Prostate gland (tissue), 2 donors: ENCODE results near the gene ASS1. TPM values are rescaled to one million over a fixed set of nuclear protein-coding genes. Genes with fewer than 3 reads are reported as not detected.

Source experiments
- DNase-seq: peaks from one replicate; pipeline ENCODE4 v3.0.0-alpha.2; 2019; ENCODE audit warnings: low spot score
- H3K27ac ChIP-seq, 2 donors: fragments of 200-600 bp; sonication (generic); 2 replicates each; pipeline ENCODE4 v1.5.1; 2017 to 2019
- H3K27me3 ChIP-seq: fragments of 200-600 bp; sonication (generic); replicated peaks from 2 replicates; pipeline ENCODE4 v1.5.1; 2019; ENCODE audit not compliant: insufficient read depth
- H3K36me3 ChIP-seq, 2 donors: fragments of 200-600 bp; sonication (generic); 1 replicate in 1 of 2; 2 replicates in 1 of 2; pipeline versions ENCODE4 v1.5.1 to v1.8.1; 2017 to 2019
- H3K4me1 ChIP-seq: fragments of 200-600 bp; sonication (generic); replicated peaks from 2 replicates; pipeline ENCODE4 v1.5.1; 2019
- H3K4me3 ChIP-seq, 2 donors: fragments of 200-600 bp; sonication (generic); 2 replicates each; pipeline ENCODE4 v1.5.1; 2017 to 2019
- H3K9me3 ChIP-seq: fragments of 200-600 bp; sonication (generic); 2 replicates; pipeline ENCODE4 v1.5.1; 2017
- CTCF ChIP-seq, 4 experiments: fragments of 200-600 bp in 2 of 4; fragments of 450-650 bp in 2 of 4; sonication (generic) in 2 of 4; IDR thresholded peaks; 1 replicate in 3 of 4; 2 replicates in 1 of 4; pipeline ENCODE4 v1.5.1; 2016 to 2019; ENCODE audit warnings: antibody characterized with exemption in 4 of 4, mild to moderate bottlenecking in 2 of 4, moderate library complexity in 2 of 4
- POLR2A ChIP-seq: fragments of 450-650 bp; IDR thresholded peaks from one replicate; pipeline ENCODE4 v1.6.1; 2016; ENCODE audit warnings: antibody characterized with exemption, mild to moderate bottlenecking
- POLR2AphosphoS5 ChIP-seq: sonication (generic); formaldehyde crosslinking; IDR thresholded peaks from one replicate; pipeline ENCODE4 v1.6.1; 2017; ENCODE audit warnings: antibody characterized with exemption
- WGBS: methylation state at CpG from one replicate; pipeline ENCODE4 v1.1.5; 2018; 5-methylcytosine and 5-hydroxymethylcytosine counted together
- intact Hi-C: fragments of 100-400 bp; cut with DNase I; formaldehyde crosslinking; loops from one replicate; pipeline ENCODE4 v1.14.2; 2022
- total RNA-seq, 2 donors: library from RNA; depleted of rRNA; stranded (reverse); fragments of >200 nt; gene quantifications; one replicate each; pipeline ENCODE4 v1.1.0, GENCODE V29; 2016

The ASS1 gene
- total RNA-seq, 2 donors from 2014 or later: 59.4 to 228 TPM

- Histone ChIP-seq H3K27ac (no peak overlapping the region), H3K4me3 (no peak overlapping the region), H3K9me3 (no peaks in the 10 kb centered on the region), H3K27me3 (peaks cover 4% of the 10 kb centered on the region), H3K36me3 (no peaks in the 10 kb centered on the region), H3K4me1 (peaks cover 3% of the 10 kb centered on the region)
- 95% methylated on average over 22 of the region's 22 CpGs for WGBS
- DNase-seq: no peak
- no peak for TF ChIP-seq POLR2AphosphoS5
- no peak for TF ChIP-seq CTCF (IDR thresholded peaks at IDR 0.05)
- no peak for TF ChIP-seq POLR2A
- intact Hi-C loops: no loop called here
Measured at GRCh38 chr9:130430734-130431535, 13.8 kb upstream of the ASS1 start.

GRCh38 chr9:130431536-130432303, 13.0 kb upstream of the ASS1 start:
- no peaks in the 10 kb centered on the region for H3K36me3 ChIP-seq
- no peak for DNase-seq
- H3K9me3 ChIP-seq: no peaks in the 10 kb centered on the region
- WGBS: 93% methylated on average over 17 of the region's 17 CpGs
- H3K27ac ChIP-seq: no peak overlapping the region
- no peak overlapping the region for H3K4me3 ChIP-seq
- H3K27me3 ChIP-seq: peaks cover 4% of the 10 kb centered on the region
- TF ChIP-seq CTCF (IDR thresholded peaks at IDR 0.05) (no peak), POLR2AphosphoS5 (no peak), POLR2A (no peak)
- H3K4me1 ChIP-seq: peaks cover 3% of the 10 kb centered on the region
- intact Hi-C loops: no loop called here

GRCh38 chr9:130432362-130432761, 12.4 kb upstream of the ASS1 start:
- TF ChIP-seq POLR2A: no peak
- no peak for TF ChIP-seq CTCF (IDR thresholded peaks at IDR 0.05)
- TF ChIP-seq POLR2AphosphoS5: no peak
- Histone ChIP-seq H3K4me1 (peaks cover 3% of the 10 kb centered on the region), H3K36me3 (no peaks in the 10 kb centered on the region), H3K27me3 (peaks cover 4% of the 10 kb centered on the region), H3K4me3 (no peak overlapping the region), H3K9me3 (no peaks in the 10 kb centered on the region), H3K27ac (no peak overlapping the region)
- no peak for DNase-seq
- intact Hi-C loops: no loop called here
- 61% methylated on average over 11 of the region's 11 CpGs for WGBS

GRCh38 chr9:130432796-130433167, 12.0 kb upstream of the ASS1 start:
- H3K27ac ChIP-seq: no peak overlapping the region
- WGBS: 44% methylated on average over 16 of the region's 16 CpGs
- no peaks in the 10 kb centered on the region for H3K36me3 ChIP-seq
- no peak for DNase-seq
- intact Hi-C loops: no loop called here
- TF ChIP-seq POLR2AphosphoS5 (no peak), POLR2A (no peak), CTCF (IDR thresholded peaks at IDR 0.05) (no peak)
- no peaks in the 10 kb centered on the region for H3K9me3 ChIP-seq
- H3K27me3 ChIP-seq: peaks cover 4% of the 10 kb centered on the region
- no peak overlapping the region for H3K4me3 ChIP-seq
- H3K4me1 ChIP-seq: peaks cover 3% of the 10 kb centered on the region
